Choroid plexus epithelial cell (primary cell): ENCODE results near the gene C2orf81.

Experiments
- DNase-seq: peaks from one replicate; pipeline ENCODE4 v3.0.0-alpha.2; 2010; ENCODE audit warnings: low read depth
- H3K4me3 ChIP-seq: 2 replicates; pipeline ENCODE4 v1.5.1; 2011; ENCODE audit warnings: low read depth, mild to moderate bottlenecking, control low read depth, low read length, moderate library complexity
- TF ChIP-seq, protein P1 (sequence below): conservative IDR thresholded peaks from 2 replicates; pipeline ENCODE4 v1.5.1; 2011; ENCODE audit warnings: low read depth, mild to moderate bottlenecking, control low read depth, inconsistent platforms, low read length, moderate library complexity

C2orf81 gene

DNA sequence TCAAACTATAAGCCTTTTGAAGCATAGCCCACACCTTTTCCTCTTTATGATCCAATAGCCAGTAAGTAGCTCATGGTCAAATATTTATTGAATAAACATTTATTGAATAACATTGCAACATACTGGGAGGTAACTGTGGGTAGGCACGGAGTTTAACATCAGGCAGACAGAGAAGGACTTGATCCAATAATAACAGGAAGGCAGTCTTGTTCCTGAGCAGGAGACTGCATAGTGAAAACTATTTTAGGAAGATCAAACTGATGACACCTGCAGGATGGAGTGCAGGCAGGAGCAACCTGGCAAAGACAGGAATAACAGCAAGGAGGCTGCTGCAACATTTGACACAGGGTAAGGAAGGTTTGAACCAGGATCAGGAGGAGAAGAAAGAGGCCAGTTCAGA, 38.2 kb downstream of the C2orf81 start:
- peak; percentile 86 for DNase-seq
- no peak overlapping the region for H3K4me3 ChIP-seq
- TF ChIP-seq, protein P1, sequence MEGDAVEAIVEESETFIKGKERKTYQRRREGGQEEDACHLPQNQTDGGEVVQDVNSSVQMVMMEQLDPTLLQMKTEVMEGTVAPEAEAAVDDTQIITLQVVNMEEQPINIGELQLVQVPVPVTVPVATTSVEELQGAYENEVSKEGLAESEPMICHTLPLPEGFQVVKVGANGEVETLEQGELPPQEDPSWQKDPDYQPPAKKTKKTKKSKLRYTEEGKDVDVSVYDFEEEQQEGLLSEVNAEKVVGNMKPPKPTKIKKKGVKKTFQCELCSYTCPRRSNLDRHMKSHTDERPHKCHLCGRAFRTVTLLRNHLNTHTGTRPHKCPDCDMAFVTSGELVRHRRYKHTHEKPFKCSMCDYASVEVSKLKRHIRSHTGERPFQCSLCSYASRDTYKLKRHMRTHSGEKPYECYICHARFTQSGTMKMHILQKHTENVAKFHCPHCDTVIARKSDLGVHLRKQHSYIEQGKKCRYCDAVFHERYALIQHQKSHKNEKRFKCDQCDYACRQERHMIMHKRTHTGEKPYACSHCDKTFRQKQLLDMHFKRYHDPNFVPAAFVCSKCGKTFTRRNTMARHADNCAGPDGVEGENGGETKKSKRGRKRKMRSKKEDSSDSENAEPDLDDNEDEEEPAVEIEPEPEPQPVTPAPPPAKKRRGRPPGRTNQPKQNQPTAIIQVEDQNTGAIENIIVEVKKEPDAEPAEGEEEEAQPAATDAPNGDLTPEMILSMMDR, result no peak

DNA sequence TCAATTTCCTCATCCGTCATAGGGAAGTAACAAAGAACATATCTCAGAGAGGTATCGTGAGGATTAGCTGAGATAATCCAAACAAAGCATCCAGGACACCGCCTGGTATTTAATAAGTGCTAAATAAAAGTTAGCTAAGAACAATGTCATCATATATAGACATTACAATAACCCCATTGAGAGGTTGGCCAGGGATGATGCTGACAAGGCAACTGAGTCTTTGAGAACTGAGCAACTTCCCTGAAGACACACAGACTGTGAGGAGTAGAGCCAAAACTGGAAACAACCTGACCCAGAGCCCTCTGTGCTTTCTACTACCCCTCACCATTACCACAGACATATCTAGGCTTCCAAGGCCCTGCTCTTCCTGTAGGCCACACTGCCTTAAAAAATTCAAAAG, 39.7 kb downstream of the C2orf81 start:
- H3K4me3 ChIP-seq, result no peak overlapping the region
- TF ChIP-seq, protein P1, result no peak
- no peak for DNase-seq

DNA sequence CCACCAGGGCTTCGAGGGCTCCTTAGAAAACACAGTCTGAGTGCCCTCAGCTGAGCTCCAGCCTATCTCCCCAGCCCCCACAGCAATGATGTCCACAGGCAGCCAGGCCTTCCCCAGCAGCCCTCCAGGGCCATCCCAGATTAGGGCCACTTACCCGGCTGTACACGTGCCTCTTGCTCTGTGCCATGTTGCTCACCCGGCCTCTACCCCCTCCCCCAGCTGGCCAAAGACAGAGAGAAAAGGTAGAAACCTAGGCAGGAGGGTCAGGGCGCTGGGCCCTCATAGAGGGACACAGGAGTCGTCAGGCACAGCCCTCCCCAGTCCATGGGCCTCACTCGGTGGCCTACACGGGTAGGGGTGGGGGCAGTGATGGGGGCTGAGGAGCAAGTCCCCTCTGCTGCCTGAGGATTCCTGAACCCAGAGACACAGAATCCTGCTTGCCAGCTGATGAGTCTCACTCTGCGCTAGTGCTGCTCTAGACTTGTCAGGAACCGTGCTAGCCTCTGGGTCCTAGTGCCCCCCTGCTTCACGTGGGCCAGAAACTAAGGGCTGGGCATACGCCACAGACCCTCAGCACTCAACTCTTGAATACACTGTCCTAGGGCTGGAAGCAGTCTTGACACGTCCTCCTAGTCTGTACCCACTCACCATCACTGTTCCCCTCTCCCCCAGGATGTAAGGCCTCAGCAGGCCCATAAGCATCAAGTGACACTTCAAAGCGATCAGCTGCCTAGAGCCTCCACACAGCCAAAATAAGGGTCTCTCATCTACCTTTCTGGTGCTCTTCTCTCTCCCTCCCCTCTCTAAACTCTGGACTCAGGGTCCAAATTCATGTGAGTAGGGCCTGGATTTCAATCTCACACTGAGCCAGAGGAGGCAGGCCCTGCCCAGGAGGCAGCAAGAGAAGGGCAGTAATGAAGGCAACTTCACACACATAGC, 41.3 kb downstream of the C2orf81 start, which contains the start of gene DCTN1:
TSS of gene DCTN1 (minus strand) at position 461 of the 939 bp plus-strand sequence. CDS start at position 187, 274 bp downstream.
- H3K4me3 ChIP-seq, result peak within 1 kb of the TSS; percentile 60
- DNase-seq, result peak; percentile 84
- TF ChIP-seq, protein P1, result no peak

DNA sequence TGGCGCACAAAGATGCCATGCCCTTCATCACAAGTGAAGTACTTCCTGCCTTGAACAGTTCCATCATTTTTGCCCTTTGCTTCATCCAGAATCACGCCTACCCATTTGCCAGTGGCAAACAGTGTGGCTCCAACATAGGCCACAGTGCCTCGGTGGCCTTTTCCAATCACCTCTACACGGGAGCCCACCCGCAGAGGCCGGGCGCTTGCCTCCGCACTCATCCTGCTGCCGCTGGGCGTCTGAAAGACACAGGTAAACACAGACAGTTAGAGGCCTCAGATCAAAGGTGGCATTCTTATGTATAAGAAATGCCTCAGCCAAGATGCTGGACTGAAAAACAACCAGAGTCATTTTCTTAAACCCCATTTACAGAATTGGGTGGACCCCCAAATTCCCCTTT, 43.4 kb downstream of the C2orf81 start:
- no peak for DNase-seq
- TF ChIP-seq, protein P1, result no peak
- no peak overlapping the region for H3K4me3 ChIP-seq

DNA sequence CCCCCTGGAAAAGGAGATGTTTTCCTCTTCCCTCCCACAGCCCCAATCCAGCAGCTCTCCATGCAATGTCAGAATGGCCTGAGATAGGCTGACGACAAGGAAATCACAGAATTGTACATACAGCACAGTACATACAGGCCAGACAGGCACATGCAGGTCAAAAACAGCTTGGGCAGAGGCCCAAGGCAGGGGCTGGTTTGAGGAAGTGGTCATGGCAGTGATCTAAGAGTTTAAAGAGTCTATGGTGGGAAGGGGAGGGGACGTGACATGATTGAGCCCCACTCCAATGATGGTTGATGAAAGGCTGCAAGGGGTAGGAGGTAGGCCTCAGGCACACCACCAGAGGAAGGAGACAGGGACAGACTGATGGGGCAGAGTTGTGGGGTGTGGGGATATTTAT, 45.6 kb downstream of the C2orf81 start:
- H3K4me3 ChIP-seq, result no peak overlapping the region
- TF ChIP-seq, protein P1, result no peak
- no peak for DNase-seq

DNA sequence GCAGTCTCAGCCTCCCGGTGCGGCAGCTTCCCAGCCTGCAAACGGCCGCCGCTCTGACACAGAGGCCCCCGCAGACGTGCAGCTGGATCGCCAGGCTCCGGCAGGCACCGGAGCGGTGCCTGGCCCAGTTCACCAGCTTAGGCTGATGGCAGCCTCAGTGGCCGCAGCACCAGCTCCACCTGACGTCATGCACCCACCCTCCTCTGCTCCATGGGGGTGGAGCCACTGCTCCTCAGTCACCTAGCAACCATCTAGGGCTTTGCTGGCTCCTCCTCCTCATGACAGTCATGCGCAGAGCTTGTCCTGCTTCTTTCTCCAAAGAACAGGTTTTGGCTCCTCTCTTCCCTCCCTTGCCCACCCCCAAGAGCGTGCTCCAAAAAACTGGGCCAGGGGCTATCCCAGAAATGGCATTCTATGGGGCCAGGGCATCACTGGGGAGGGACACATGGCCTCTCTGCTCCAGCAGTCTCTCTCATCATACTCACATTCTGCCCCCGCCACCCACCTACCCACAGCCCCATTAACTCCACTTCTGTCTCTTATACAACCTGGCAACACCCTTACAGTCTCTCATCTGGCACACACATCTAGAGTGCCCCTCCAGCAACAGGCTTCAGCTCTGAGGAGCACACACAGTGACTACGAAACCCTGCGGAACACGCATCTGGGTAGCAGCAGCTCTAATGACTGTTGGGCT, 46.8 kb downstream of the C2orf81 start:
- TF ChIP-seq, protein P1, result no peak
- H3K4me3 ChIP-seq, result peak overlapping the region; percentile 39
- peak; percentile 73 for DNase-seq
